ENCODE measurements around the gene HAPLN1.

HAPLN1 gene

DNA sequence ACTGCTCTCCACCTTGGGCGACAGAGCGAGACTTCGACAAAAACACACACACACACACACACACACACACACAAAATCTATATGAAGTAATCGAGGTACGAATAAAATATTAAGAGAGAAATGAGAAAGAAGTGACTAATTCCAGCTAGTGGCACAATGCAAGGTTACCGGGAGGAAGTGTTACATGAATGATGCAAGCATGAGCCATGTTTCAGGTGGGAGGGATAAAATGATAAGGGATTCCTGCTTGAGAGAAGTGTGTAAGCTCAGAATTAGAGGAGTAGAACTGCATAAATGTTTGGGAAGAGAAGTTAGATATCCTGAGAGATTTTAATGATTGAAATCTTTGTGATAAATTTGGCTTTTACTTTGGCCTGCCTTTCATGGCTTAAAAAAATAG, 18.8 kb downstream of the HAPLN1 start:
- Histone ChIP-seq H3K9me2 (replicated peaks; ENCODE audit: low read depth, low read length) (no peaks in the 10 kb centered on the region), H3K36me3 (ENCODE audit: insufficient read depth, low read length) (no peaks in the 10 kb centered on the region), H3K9ac (ENCODE audit: low read depth, low read length, poor library complexity, severe bottlenecking) (no peak overlapping the region), H3K79me2 (ENCODE audit: insufficient read depth, low read length) (no peaks in the 10 kb centered on the region), H3F3A (ENCODE audit: low read depth) (no peaks in the 10 kb centered on the region), H3K4me3 (ENCODE audit: low read length, poor library complexity, severe bottlenecking) (no peak overlapping the region), H4K20me1 (ENCODE audit: insufficient read depth, low read length, poor library complexity, severe bottlenecking) (no peaks in the 10 kb centered on the region), H3K4me1 (ENCODE audit: insufficient read depth, low read length, poor library complexity, severe bottlenecking) (no peaks in the 10 kb centered on the region), H3K9me3 (ENCODE audit: insufficient read depth, low read depth, low read length) (no peaks in the 10 kb centered on the region), H3K27me3 (ENCODE audit: insufficient read depth, low read length, poor library complexity, severe bottlenecking) (no peaks in the 10 kb centered on the region), H3K4me2 (ENCODE audit: low read depth, low read length, poor library complexity, severe bottlenecking) (no peak overlapping the region), H2AFZ (ENCODE audit: low read length) (no peak overlapping the region)
- TF ChIP-seq, protein P1, sequence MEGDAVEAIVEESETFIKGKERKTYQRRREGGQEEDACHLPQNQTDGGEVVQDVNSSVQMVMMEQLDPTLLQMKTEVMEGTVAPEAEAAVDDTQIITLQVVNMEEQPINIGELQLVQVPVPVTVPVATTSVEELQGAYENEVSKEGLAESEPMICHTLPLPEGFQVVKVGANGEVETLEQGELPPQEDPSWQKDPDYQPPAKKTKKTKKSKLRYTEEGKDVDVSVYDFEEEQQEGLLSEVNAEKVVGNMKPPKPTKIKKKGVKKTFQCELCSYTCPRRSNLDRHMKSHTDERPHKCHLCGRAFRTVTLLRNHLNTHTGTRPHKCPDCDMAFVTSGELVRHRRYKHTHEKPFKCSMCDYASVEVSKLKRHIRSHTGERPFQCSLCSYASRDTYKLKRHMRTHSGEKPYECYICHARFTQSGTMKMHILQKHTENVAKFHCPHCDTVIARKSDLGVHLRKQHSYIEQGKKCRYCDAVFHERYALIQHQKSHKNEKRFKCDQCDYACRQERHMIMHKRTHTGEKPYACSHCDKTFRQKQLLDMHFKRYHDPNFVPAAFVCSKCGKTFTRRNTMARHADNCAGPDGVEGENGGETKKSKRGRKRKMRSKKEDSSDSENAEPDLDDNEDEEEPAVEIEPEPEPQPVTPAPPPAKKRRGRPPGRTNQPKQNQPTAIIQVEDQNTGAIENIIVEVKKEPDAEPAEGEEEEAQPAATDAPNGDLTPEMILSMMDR (conservative IDR thresholded peaks at IDR 0.05; ENCODE audit: low read length) = no peak
- no peak for TF ChIP-seq EZH2phosphoT487 (IDR thresholded peaks at IDR 0.05; ENCODE audit: borderline replicate concordance)

DNA sequence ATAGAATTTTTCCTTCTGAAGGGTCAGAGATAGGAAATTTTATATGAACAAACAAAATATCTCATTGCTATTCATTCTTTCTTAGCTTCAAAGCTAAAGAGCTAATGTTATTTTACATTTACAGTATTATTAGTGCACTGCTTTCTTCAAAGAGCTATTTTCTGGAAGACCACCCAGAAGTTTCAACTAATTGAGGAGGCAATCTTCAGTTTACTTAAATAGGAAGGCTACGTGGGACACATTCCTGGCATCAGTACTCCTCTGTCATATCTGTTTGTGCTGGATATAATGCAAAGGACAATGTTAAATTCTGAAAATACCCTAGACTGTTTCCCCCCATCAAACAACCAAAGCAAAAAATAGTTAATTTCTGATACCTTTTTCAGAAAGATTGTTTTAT, 30.8 kb downstream of the HAPLN1 start:
- Histone ChIP-seq H3K4me2 (ENCODE audit: low read depth, low read length, poor library complexity, severe bottlenecking) (no peak overlapping the region), H4K20me1 (ENCODE audit: insufficient read depth, low read length, poor library complexity, severe bottlenecking) (no peaks in the 10 kb centered on the region), H3K9me3 (ENCODE audit: insufficient read depth, low read depth, low read length) (no peaks in the 10 kb centered on the region), H2AFZ (ENCODE audit: low read length) (no peak overlapping the region), H3F3A (ENCODE audit: low read depth) (no peaks in the 10 kb centered on the region), H3K36me3 (ENCODE audit: insufficient read depth, low read length) (no peaks in the 10 kb centered on the region), H3K9me2 (replicated peaks; ENCODE audit: low read depth, low read length) (no peaks in the 10 kb centered on the region), H3K4me3 (ENCODE audit: low read length, poor library complexity, severe bottlenecking) (no peak overlapping the region), H3K4me1 (ENCODE audit: insufficient read depth, low read length, poor library complexity, severe bottlenecking) (no peaks in the 10 kb centered on the region), H3K27me3 (ENCODE audit: insufficient read depth, low read length, poor library complexity, severe bottlenecking) (peaks cover 5% of the 10 kb centered on the region), H3K9ac (ENCODE audit: low read depth, low read length, poor library complexity, severe bottlenecking) (no peak overlapping the region), H3K79me2 (ENCODE audit: insufficient read depth, low read length) (no peaks in the 10 kb centered on the region)
- TF ChIP-seq, protein P1 (conservative IDR thresholded peaks at IDR 0.05; ENCODE audit: low read length) = no peak

DNA sequence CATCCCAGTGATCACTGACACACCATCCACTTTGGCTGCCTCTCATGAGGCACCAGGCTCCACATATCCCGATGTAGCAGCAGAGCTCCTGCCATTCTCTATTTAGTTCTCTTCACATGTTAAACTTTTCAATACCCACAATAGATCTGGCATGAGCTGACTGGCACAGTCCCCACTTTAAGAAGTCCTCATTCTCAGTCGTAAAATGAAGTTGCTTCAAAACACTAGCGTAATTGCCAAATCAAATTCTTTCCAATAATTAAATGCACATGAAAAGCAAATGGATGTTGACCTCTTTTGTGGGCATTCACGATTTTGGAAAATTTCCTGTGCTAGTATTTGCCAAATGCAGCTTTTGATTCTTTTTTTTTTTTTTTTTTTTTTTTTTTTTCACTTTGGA, 32.4 kb downstream of the HAPLN1 start:
- Histone ChIP-seq H3K9me2 (replicated peaks; ENCODE audit: low read depth, low read length) (no peaks in the 10 kb centered on the region), H2AFZ (ENCODE audit: low read length) (no peak overlapping the region), H3K79me2 (ENCODE audit: insufficient read depth, low read length) (no peaks in the 10 kb centered on the region), H3K9me3 (ENCODE audit: insufficient read depth, low read depth, low read length) (no peaks in the 10 kb centered on the region), H3F3A (ENCODE audit: low read depth) (no peaks in the 10 kb centered on the region), H3K4me1 (ENCODE audit: insufficient read depth, low read length, poor library complexity, severe bottlenecking) (no peaks in the 10 kb centered on the region), H3K36me3 (ENCODE audit: insufficient read depth, low read length) (no peaks in the 10 kb centered on the region), H3K27me3 (ENCODE audit: insufficient read depth, low read length, poor library complexity, severe bottlenecking) (peaks cover 5% of the 10 kb centered on the region), H4K20me1 (ENCODE audit: insufficient read depth, low read length, poor library complexity, severe bottlenecking) (no peaks in the 10 kb centered on the region), H3K9ac (ENCODE audit: low read depth, low read length, poor library complexity, severe bottlenecking) (no peak overlapping the region), H3K4me2 (ENCODE audit: low read depth, low read length, poor library complexity, severe bottlenecking) (no peak overlapping the region), H3K4me3 (ENCODE audit: low read length, poor library complexity, severe bottlenecking) (no peak overlapping the region)
- TF ChIP-seq EZH2phosphoT487 (IDR thresholded peaks at IDR 0.05; ENCODE audit: borderline replicate concordance) = no peak
- TF ChIP-seq, protein P1 (conservative IDR thresholded peaks at IDR 0.05; ENCODE audit: low read length) = no peak

Measured in Loucy (cell line).